SK-N-SH (cell line): Measurements from ENCODE around the gene CPNE4. TPM values are rescaled to one million over a fixed set of nuclear protein-coding genes. Genes with fewer than 3 reads are reported as not detected.

Source experiments
- CTCF ChIA-PET: fragments of 300-600, 350-600 bp; formaldehyde crosslinking; extraction: SDS; loops from one replicate; lab custom pipeline; 2021; lab: Yijun Ruan, JAX
- POLR2A ChIA-PET: fragments of 350-600 bp; sonication (Branson Sonifier 250); formaldehyde crosslinking; extraction: SDS; loops from one replicate; lab custom pipeline; 2020; ENCODE audit warnings: antibody characterized with exemption, inconsistent platforms; lab: Yijun Ruan, JAX
- DNase-seq: peaks from one replicate; pipeline ENCODE4 v3.0.0; 2012
- H2AFZ ChIP-seq: fragments of 200-600 bp; sonication (generic); 2 replicates; pipeline ENCODE4 v1.8.1; 2016; ENCODE audit warnings: antibody characterized with exemption, mild to moderate bottlenecking, low read depth
- H3F3A ChIP-seq: fragments of 200-600 bp; sonication (generic); replicated peaks from 2 replicates; pipeline ENCODE3; 2016; ENCODE audit warnings: antibody characterized with exemption, mild to moderate bottlenecking; ENCODE audit not compliant: insufficient read depth
- H3K27ac ChIP-seq, 2 experiments: fragments of 200-500 bp in 1 of 2; fragments of 200-600 bp in 1 of 2; sonication (Bioruptor generic) in 1 of 2; sonication (generic), shearing (Covaris generic) in 1 of 2; 2 replicates each; pipeline versions ENCODE4 v1.5.1 to v1.6.1; 2014 to 2016; ENCODE audit warnings: low read depth in 2 of 2, inconsistent platforms in 1 of 2, low read length in 1 of 2, mild to moderate bottlenecking in 1 of 2, mixed read lengths in 1 of 2
- H3K27me3 ChIP-seq: fragments of 200-600 bp; sonication (generic), shearing (Covaris generic); 2 replicates; pipeline ENCODE4 v1.6.1; 2016; ENCODE audit warnings: mixed run types; ENCODE audit not compliant: insufficient read depth
- H3K36me3 ChIP-seq, 2 experiments: fragments of 200-500 bp in 1 of 2; fragments of 200-600 bp in 1 of 2; sonication (Bioruptor generic) in 1 of 2; sonication (generic) in 1 of 2; replicated peaks in 1 of 2; 2 replicates each; pipeline versions ENCODE3 to v1.5.1; 2014 to 2016; ENCODE audit warnings: low read length in 1 of 2, mild to moderate bottlenecking in 1 of 2; ENCODE audit not compliant: insufficient read depth in 2 of 2, control insufficient read depth in 1 of 2
- H3K4me1 ChIP-seq, 2 experiments: fragments of 200-500 bp in 1 of 2; fragments of 200-600 bp in 1 of 2; sonication (Bioruptor generic) in 1 of 2; sonication (generic), shearing (Covaris generic) in 1 of 2; 2 replicates each; pipeline versions ENCODE4 v1.5.1 to v1.6.1; 2014 to 2016; ENCODE audit warnings: low read depth in 1 of 2, low read length in 1 of 2, mixed run types in 1 of 2; ENCODE audit not compliant: insufficient read depth in 2 of 2, control insufficient read depth in 1 of 2
- H3K4me2 ChIP-seq: fragments of 200-600 bp; sonication (generic), shearing (Covaris generic); 2 replicates; pipeline ENCODE4 v1.6.1; 2017; ENCODE audit warnings: mixed run types
- H3K4me3 ChIP-seq, 2 experiments: fragments of 200-500 bp in 1 of 2; fragments of 200-600 bp in 1 of 2; sonication (Bioruptor generic) in 1 of 2; sonication (generic), shearing (Covaris generic) in 1 of 2; 2 replicates each; pipeline versions ENCODE4 v1.5.1 to v1.8.1; 2014 to 2016; ENCODE audit warnings: low read depth in 2 of 2, inconsistent platforms in 1 of 2, low read length in 1 of 2, mild to moderate bottlenecking in 1 of 2, mixed read lengths in 1 of 2, moderate library complexity in 1 of 2
- H3K79me2 ChIP-seq: fragments of 200-600 bp; sonication (generic); 2 replicates; pipeline ENCODE4 v1.8.1; 2017; ENCODE audit warnings: mild to moderate bottlenecking; ENCODE audit not compliant: insufficient read depth
- H3K9ac ChIP-seq: fragments of 200-600 bp; sonication (generic); 2 replicates; pipeline ENCODE4 v1.6.1; 2017; ENCODE audit warnings: mixed run types
- H3K9me2 ChIP-seq: fragments of 200-600 bp; sonication (generic); 2 replicates; pipeline ENCODE4 v1.6.1; 2017; ENCODE audit warnings: mixed run types
- H3K9me3 ChIP-seq: fragments of 200-600 bp; sonication (generic); 2 replicates; pipeline ENCODE4 v1.6.1; 2017; ENCODE audit warnings: mixed run types, mild to moderate bottlenecking, moderate library complexity
- H4K20me1 ChIP-seq: fragments of 200-600 bp; sonication (generic); 2 replicates; pipeline ENCODE4 v1.6.1; 2017; ENCODE audit warnings: mild to moderate bottlenecking, mixed run types; ENCODE audit not compliant: insufficient read depth
- EP300 ChIP-seq, 2 experiments: IDR thresholded peaks; 2 replicates each; pipeline versions ENCODE4 v1.4.0 to v1.6.1; 2012; ENCODE audit warnings: borderline replicate concordance in 1 of 2, low read depth in 1 of 2, low read length in 1 of 2
- EZH2phosphoT487 ChIP-seq: fragments of 200-600 bp; sonication (generic); IDR thresholded peaks from 2 replicates; pipeline ENCODE4 v1.6.1; 2017; ENCODE audit warnings: low read depth, mixed run types, mild to moderate bottlenecking, antibody characterized with exemption, moderate library complexity, borderline replicate concordance
- GATA2 ChIP-seq: sonication (generic); formaldehyde crosslinking; IDR thresholded peaks from 2 replicates; pipeline ENCODE4 v1.5.0; 2020; ENCODE audit warnings: mild to moderate bottlenecking, missing genetic modification reagents
- JUND ChIP-seq: IDR thresholded peaks from 2 replicates; pipeline ENCODE4 v1.4.0; 2012
- NFIC ChIP-seq: IDR thresholded peaks from 2 replicates; pipeline ENCODE4 v1.4.0; 2012; ENCODE audit warnings: borderline replicate concordance
- NRF1 ChIP-seq: IDR thresholded peaks from 2 replicates; pipeline ENCODE4 v1.6.1; 2012; ENCODE audit warnings: low read depth, mild to moderate bottlenecking, low read length
- POLR2AphosphoS5 ChIP-seq: IDR thresholded peaks from 2 replicates; pipeline ENCODE4 v1.6.1; 2012; ENCODE audit warnings: low read depth, low read length
- RFX5 ChIP-seq: IDR thresholded peaks from 2 replicates; pipeline ENCODE4 v1.6.1; 2012; ENCODE audit warnings: mild to moderate bottlenecking, improper control_type of control experiment, low read length
- SIN3A ChIP-seq: IDR thresholded peaks from 2 replicates; pipeline ENCODE4 v1.6.1; 2012; ENCODE audit warnings: low read depth, mild to moderate bottlenecking, low read length, moderate library complexity, borderline replicate concordance
- SMC3 ChIP-seq: IDR thresholded peaks from 2 replicates; pipeline ENCODE4 v1.6.1; 2012; ENCODE audit warnings: low read depth, low read length, improper control_type of control experiment
- TAF1 ChIP-seq: IDR thresholded peaks from 2 replicates; pipeline ENCODE4 v1.6.1; 2012; ENCODE audit warnings: low read depth, mild to moderate bottlenecking, low read length, moderate library complexity, borderline replicate concordance
- TEAD4 ChIP-seq: IDR thresholded peaks from 2 replicates; pipeline ENCODE4 v1.4.0; 2012; ENCODE audit warnings: mild to moderate bottlenecking, borderline replicate concordance; ENCODE audit not compliant: insufficient read depth
- YY1 ChIP-seq: IDR thresholded peaks from 2 replicates; pipeline ENCODE4 v1.4.0; 2012; ENCODE audit warnings: low read depth, mild to moderate bottlenecking
- WGBS: methylation state at CpG from one replicate; pipeline ENCODE4 v1.1.6; 2017; ENCODE audit warnings: low lambda C conversion rate; 5-methylcytosine and 5-hydroxymethylcytosine counted together
- polyA plus RNA-seq, 3 experiments: library from polyadenylated mRNA; depleted of rRNA; stranded (reverse); fragments of >200 nt; gene quantifications; 2 replicates each; pipeline ENCODE4 v1.2.3, GENCODE V29; 2012
- TF ChIP-seq, protein P1 (sequence below): IDR thresholded peaks from 2 replicates; pipeline ENCODE4 v1.4.0; 2012; ENCODE audit warnings: low read depth, borderline replicate concordance
- TF ChIP-seq, protein P2 (sequence below): fragments of 150-350 bp; IDR thresholded peaks from 2 replicates; pipeline ENCODE4 v1.6.1; 2017; ENCODE audit warnings: antibody characterized with exemption, low read length, low read depth, borderline replicate concordance
- TF ChIP-seq, protein P3 (sequence below): fragments of 150-350 bp; IDR thresholded peaks from 2 replicates; pipeline ENCODE4 v1.6.1; 2016; ENCODE audit warnings: mild to moderate bottlenecking, low read depth, low read length
- TF ChIP-seq, protein P4 (sequence below): IDR thresholded peaks from 2 replicates; pipeline ENCODE4; 2012

The CPNE4 gene
- polyA plus RNA-seq, 1 of the 3 experiments (the other 2 are of a cell fraction) = not detected

DNA sequence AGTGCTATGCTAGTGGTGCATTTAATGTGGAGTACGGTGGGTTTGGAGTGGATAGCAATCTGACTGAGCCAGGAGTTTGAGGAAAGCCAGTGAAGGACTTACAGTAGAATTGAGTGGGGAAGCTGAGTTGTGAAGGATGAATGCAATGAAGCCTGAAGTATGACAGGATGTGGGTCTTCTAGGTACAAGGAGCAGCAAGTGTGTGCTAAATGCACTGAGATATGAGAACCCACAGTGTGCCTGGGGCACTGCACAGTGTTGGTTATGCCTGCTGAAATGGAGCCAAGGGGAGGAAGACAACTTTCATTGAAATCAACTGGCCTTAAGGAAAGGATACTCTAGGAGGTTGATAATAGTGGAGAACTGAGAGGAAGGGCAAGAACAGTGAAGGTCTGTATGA lies 426.5 kb downstream of the CPNE4 start:
- Histone ChIP-seq H3F3A (no peaks in the 10 kb centered on the region), H3K9me3 (no peaks in the 10 kb centered on the region), H3K79me2 (no peaks in the 10 kb centered on the region), H3K4me3 (no peak overlapping the region), H3K4me2 (no peak overlapping the region), H4K20me1 (no peaks in the 10 kb centered on the region), H3K27ac (no peak overlapping the region), H3K9me2 (no peaks in the 10 kb centered on the region), H3K9ac (no peak overlapping the region), H3K4me1 (no peaks in the 10 kb centered on the region), H3K36me3 (no peaks in the 10 kb centered on the region)
- no peak for DNase-seq
- ChIA-PET CTCF (no interaction called here), POLR2A (no interaction called here)
- 58% methylated on average over 1 of the region's 1 CpG for WGBS
- TF ChIP-seq GATA2 (CRISPR knock-in tag) = no peak
- TF ChIP-seq JUND = no peak
- TF ChIP-seq, protein P1, sequence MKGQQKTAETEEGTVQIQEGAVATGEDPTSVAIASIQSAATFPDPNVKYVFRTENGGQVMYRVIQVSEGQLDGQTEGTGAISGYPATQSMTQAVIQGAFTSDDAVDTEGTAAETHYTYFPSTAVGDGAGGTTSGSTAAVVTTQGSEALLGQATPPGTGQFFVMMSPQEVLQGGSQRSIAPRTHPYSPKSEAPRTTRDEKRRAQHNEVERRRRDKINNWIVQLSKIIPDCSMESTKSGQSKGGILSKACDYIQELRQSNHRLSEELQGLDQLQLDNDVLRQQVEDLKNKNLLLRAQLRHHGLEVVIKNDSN = no peak
- TF ChIP-seq YY1 = no peak
- no peak for TF ChIP-seq EZH2phosphoT487
- TF ChIP-seq, protein P2, sequence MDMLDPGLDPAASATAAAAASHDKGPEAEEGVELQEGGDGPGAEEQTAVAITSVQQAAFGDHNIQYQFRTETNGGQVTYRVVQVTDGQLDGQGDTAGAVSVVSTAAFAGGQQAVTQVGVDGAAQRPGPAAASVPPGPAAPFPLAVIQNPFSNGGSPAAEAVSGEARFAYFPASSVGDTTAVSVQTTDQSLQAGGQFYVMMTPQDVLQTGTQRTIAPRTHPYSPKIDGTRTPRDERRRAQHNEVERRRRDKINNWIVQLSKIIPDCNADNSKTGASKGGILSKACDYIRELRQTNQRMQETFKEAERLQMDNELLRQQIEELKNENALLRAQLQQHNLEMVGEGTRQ = no peak
- no peak for TF ChIP-seq TEAD4
- no peak for TF ChIP-seq SMC3
- no peak for TF ChIP-seq RFX5
- TF ChIP-seq, protein P3, sequence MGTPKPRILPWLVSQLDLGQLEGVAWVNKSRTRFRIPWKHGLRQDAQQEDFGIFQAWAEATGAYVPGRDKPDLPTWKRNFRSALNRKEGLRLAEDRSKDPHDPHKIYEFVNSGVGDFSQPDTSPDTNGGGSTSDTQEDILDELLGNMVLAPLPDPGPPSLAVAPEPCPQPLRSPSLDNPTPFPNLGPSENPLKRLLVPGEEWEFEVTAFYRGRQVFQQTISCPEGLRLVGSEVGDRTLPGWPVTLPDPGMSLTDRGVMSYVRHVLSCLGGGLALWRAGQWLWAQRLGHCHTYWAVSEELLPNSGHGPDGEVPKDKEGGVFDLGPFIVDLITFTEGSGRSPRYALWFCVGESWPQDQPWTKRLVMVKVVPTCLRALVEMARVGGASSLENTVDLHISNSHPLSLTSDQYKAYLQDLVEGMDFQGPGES = no peak
- TF ChIP-seq EP300 (IDR thresholded peaks at IDR 0.05; ENCODE audit: borderline replicate concordance in 1 of 2, low read depth in 1 of 2, low read length in 1 of 2) = no peak
- no peak for TF ChIP-seq SIN3A
- no peak for TF ChIP-seq NFIC
- no peak for TF ChIP-seq TAF1
- TF ChIP-seq POLR2AphosphoS5 = no peak
- no peak for TF ChIP-seq NRF1
- TF ChIP-seq, protein P4, sequence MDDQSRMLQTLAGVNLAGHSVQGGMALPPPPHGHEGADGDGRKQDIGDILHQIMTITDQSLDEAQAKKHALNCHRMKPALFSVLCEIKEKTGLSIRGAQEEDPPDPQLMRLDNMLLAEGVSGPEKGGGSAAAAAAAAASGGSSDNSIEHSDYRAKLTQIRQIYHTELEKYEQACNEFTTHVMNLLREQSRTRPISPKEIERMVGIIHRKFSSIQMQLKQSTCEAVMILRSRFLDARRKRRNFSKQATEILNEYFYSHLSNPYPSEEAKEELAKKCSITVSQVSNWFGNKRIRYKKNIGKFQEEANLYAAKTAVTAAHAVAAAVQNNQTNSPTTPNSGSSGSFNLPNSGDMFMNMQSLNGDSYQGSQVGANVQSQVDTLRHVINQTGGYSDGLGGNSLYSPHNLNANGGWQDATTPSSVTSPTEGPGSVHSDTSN = no peak
- TF ChIP-seq, all 33 proteins: peak for 0
- no peak overlapping the region for H2AFZ ChIP-seq
- no peaks in the 10 kb centered on the region for H3K27me3 ChIP-seq
